DND-41 (cell line): ENCODE results near the gene SZRD1.
"Not testable (repeated sequence)": the region's sequence is repeated elsewhere in the genome, so short reads cannot be mapped to it uniquely, and the experiment has no call there.

Experiments used
- ATAC-seq: fragments of 200-7000 bp; cut with Tn5 transposase; 3 replicates; pipeline ENCODE4 v1.9.1; 2021; ENCODE audit warnings: low read depth; ENCODE audit not compliant: insufficient read depth
- DNase-seq: peaks from one replicate; pipeline ENCODE4 v3.0.0-alpha.2; 2020
- H2AFZ ChIP-seq: 2 replicates; pipeline ENCODE4 v1.6.0; 2012; ENCODE audit warnings: low read depth, low read length
- H3K27ac ChIP-seq: 2 replicates; pipeline ENCODE4 v1.5.1; 2012; ENCODE audit warnings: low read length, inconsistent platforms
- H3K27me3 ChIP-seq: fragments of 200-600 bp; sonication (generic); 2 replicates; pipeline ENCODE4 v1.6.0; 2012; ENCODE audit warnings: low read length, mild to moderate bottlenecking, inconsistent platforms; ENCODE audit not compliant: insufficient read depth, poor library complexity
- H3K36me3 ChIP-seq: 2 replicates; pipeline ENCODE4 v1.5.1; 2012; ENCODE audit warnings: low read length, inconsistent platforms; ENCODE audit not compliant: insufficient read depth
- H3K4me1 ChIP-seq: 2 replicates; pipeline ENCODE4 v1.5.1; 2012; ENCODE audit warnings: mild to moderate bottlenecking, low read length; ENCODE audit not compliant: insufficient read depth
- H3K4me2 ChIP-seq: 2 replicates; pipeline ENCODE4 v1.6.0; 2012; ENCODE audit warnings: mild to moderate bottlenecking, moderate library complexity, low read length, inconsistent platforms; ENCODE audit not compliant: insufficient read depth
- H3K4me3 ChIP-seq, 2 experiments: fragments of 200-600 bp in 1 of 2; shearing (Covaris generic) in 1 of 2; 2 replicates each; pipeline ENCODE4 v1.5.1; 2012 to 2016; ENCODE audit warnings: inconsistent platforms in 2 of 2, low read length in 2 of 2, mild to moderate bottlenecking in 2 of 2, low read depth in 1 of 2, moderate library complexity in 1 of 2
- H3K79me2 ChIP-seq: 2 replicates; pipeline ENCODE4 v1.6.0; 2012; ENCODE audit warnings: low read length, inconsistent platforms; ENCODE audit not compliant: insufficient read depth
- H3K9ac ChIP-seq: 2 replicates; pipeline ENCODE4 v1.6.0; 2012; ENCODE audit warnings: low read depth, mild to moderate bottlenecking, inconsistent platforms, low read length, moderate library complexity
- H3K9me3 ChIP-seq: 2 replicates; pipeline ENCODE4 v1.5.1; 2012; ENCODE audit warnings: low read length, moderate library complexity, mild to moderate bottlenecking, inconsistent platforms; ENCODE audit not compliant: insufficient read depth, severe bottlenecking
- H4K20me1 ChIP-seq: 2 replicates; pipeline ENCODE4 v1.6.0; 2012; ENCODE audit warnings: low read length; ENCODE audit not compliant: insufficient read depth
- EZH2 ChIP-seq: IDR thresholded peaks from 3 replicates; pipeline ENCODE4 v1.6.1; 2012; ENCODE audit warnings: borderline replicate concordance, low read depth, mild to moderate bottlenecking, moderate library complexity, low read length, inconsistent platforms; ENCODE audit not compliant: severe bottlenecking
- TF ChIP-seq, protein P1 (sequence below): IDR thresholded peaks from 2 replicates; pipeline ENCODE4 v1.5.1; 2012; ENCODE audit warnings: borderline replicate concordance, low read length, moderate library complexity, mild to moderate bottlenecking; ENCODE audit not compliant: poor library complexity, severe bottlenecking; ENCODE audit errors: extremely low read depth

SZRD1 gene

DNA sequence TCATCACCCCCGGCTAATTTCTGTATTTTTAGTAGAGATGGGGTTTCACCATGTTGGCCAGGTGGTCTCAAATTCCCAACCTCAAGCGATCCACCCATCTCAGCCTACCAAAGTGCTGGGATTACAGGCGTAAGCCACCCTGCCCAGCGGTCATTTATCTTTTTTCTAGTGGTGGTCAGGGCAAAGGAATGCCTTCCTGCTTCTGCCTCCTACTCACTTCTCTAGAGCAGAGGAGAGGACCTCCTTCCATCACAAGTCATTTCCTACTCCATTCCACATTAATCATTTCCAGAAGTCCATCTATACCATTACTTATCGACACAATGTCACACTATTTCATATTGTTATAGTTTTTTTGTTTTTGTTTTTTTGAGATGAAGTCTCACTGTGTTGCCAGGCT lies 28.1 kb upstream of the SZRD1 start:
- H3K9me3 ChIP-seq: no peaks in the 10 kb centered on the region
- H3K27ac ChIP-seq: no peak overlapping the region
- no peak overlapping the region for H3K9ac ChIP-seq
- ATAC-seq (no peak), DNase-seq (no peak)
- H3K4me1 ChIP-seq: no peaks in the 10 kb centered on the region
- H3K79me2 ChIP-seq: peaks cover 90% of the 10 kb centered on the region
- no peak overlapping the region for H3K4me2 ChIP-seq
- peaks cover 23% of the 10 kb centered on the region; the same call in 1 of the 2 replicates for H4K20me1 ChIP-seq
- no peak overlapping the region for H3K4me3 ChIP-seq
- H3K36me3 ChIP-seq: peaks cover 3% of the 10 kb centered on the region; the same call in 1 of the 2 replicates
- H2AFZ ChIP-seq: no peak overlapping the region
- no peaks in the 10 kb centered on the region for H3K27me3 ChIP-seq
- TF ChIP-seq, protein P1, sequence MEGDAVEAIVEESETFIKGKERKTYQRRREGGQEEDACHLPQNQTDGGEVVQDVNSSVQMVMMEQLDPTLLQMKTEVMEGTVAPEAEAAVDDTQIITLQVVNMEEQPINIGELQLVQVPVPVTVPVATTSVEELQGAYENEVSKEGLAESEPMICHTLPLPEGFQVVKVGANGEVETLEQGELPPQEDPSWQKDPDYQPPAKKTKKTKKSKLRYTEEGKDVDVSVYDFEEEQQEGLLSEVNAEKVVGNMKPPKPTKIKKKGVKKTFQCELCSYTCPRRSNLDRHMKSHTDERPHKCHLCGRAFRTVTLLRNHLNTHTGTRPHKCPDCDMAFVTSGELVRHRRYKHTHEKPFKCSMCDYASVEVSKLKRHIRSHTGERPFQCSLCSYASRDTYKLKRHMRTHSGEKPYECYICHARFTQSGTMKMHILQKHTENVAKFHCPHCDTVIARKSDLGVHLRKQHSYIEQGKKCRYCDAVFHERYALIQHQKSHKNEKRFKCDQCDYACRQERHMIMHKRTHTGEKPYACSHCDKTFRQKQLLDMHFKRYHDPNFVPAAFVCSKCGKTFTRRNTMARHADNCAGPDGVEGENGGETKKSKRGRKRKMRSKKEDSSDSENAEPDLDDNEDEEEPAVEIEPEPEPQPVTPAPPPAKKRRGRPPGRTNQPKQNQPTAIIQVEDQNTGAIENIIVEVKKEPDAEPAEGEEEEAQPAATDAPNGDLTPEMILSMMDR: no peak
- TF ChIP-seq EZH2: no peak

DNA sequence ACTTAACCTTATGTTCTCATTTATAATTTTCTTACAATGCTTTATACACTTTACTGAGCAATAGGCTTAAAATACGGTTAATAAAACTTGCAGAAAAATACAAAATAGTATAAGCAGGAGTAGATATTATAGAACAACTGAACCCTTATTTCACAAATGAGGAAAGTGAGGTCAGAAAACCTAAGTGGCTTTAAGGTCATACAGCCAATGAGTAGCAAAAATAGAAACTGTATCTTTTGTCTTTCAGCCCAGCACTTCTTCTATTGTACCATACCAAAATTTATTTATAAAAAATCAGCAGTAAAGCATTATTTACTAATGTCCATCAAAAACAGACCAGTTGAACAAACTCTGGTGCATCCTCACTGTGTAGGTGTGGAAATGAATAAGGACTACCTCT lies 26.4 kb upstream of the SZRD1 start:
- H3K36me3 ChIP-seq: peaks cover 3% of the 10 kb centered on the region; the same call in 1 of the 2 replicates
- DNase-seq: no peak
- ATAC-seq: no peak
- TF ChIP-seq EZH2: no peak
- TF ChIP-seq, protein P1: no peak
- no peak overlapping the region for H3K4me3 ChIP-seq
- H4K20me1 ChIP-seq: peaks cover 13% of the 10 kb centered on the region; the same call in 1 of the 2 replicates
- no peaks in the 10 kb centered on the region for H3K4me1 ChIP-seq
- H3K27ac ChIP-seq: no peak overlapping the region
- no peak overlapping the region for H2AFZ ChIP-seq
- no peak overlapping the region for H3K9ac ChIP-seq
- H3K4me2 ChIP-seq: no peak overlapping the region
- H3K27me3 ChIP-seq: no peaks in the 10 kb centered on the region
- H3K79me2 ChIP-seq: peaks cover 91% of the 10 kb centered on the region
- H3K9me3 ChIP-seq: no peaks in the 10 kb centered on the region

DNA sequence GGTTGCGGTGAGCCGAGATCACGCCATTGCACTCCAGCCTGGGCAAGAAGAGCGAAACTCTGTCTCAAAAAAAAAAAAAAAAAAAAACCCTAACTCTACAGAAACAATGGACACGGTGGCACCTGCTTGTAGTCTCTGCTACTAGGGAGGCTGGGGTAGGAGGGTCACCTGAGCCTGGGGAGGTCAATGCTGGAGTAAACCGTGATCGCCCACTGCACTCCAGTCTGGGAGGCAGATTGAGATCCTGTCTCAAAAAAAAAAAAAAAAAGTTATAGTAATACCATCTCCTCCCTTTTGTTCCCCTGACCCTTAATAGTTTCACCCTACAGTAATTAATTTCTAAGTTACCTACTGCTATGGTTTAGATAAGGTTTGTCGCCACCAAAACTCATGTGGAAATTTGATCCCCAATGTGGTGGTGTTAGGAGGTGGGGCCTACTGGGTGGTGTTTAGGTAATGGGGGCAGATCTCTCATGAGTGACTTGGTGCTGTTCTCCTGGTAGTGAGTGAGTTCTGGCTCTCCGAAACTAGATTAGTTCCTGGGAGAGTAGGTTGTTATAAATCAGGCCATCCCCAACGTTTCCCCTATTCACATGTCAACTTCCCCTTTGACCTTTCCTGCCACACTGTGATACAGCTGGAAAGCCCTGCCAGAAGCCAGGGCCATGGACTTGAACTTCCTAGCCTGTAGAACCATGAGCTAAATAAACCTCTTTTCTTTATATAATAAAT lies 24.5 kb upstream of the SZRD1 start:
- H3K79me2 ChIP-seq: peaks cover 93% of the 10 kb centered on the region
- DNase-seq: no peak

DNA sequence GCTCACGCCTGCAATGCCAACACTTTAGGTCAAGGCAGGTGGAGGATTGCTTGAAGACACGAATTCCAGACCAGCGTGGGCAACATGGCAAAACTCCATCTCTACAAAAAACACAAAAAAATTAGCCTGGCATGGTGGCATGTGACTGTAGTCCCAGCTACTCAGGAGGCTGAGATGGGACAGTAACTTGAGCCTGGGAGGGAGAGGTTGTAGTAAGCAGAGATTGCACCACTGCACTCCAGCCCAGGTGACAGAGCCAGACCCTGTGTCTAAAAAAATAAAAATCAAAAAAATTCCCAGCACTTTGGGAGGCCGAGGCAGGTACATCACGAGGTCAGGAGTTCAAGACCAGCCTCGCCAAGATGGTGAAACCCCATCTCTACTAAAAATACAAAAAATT lies 23.8 kb upstream of the SZRD1 start:
- not testable (repeated sequence) for H3K4me1 ChIP-seq, H3K36me3 ChIP-seq, H4K20me1 ChIP-seq, H2AFZ ChIP-seq, H3K27me3 ChIP-seq, H3K27ac ChIP-seq, H3K9ac ChIP-seq, H3K4me3 ChIP-seq, H3K4me2 ChIP-seq, DNase-seq, H3K9me3 ChIP-seq, ATAC-seq
- H3K79me2 ChIP-seq: peaks cover 96% of the 10 kb centered on the region

More for the DNA sequence above, 24.5 kb upstream of the SZRD1 start:
- Histone ChIP-seq H3K4me1 (no peaks in the 10 kb centered on the region), H4K20me1 (peaks cover 8% of the 10 kb centered on the region; the same call in 1 of the 2 replicates), H3K4me2 (no peak overlapping the region), H3K27me3 (no peaks in the 10 kb centered on the region), H3K36me3 (peaks cover 3% of the 10 kb centered on the region; the same call in 1 of the 2 replicates), H3K9ac (no peak overlapping the region), H3K27ac (no peak overlapping the region), H3K9me3 (no peaks in the 10 kb centered on the region), H2AFZ (no peak overlapping the region), H3K4me3 (no peak overlapping the region)
- no peak for ATAC-seq
- no peak for TF ChIP-seq EZH2
- TF ChIP-seq, protein P1: no peak
